AG20443 (cell line): ENCODE measurements around the gene RND3.
A peak's percentile ranks its signal among the peaks of the same experiment; 100 is the strongest.

Source experiments
- DNase-seq: peaks from one replicate; pipeline ENCODE4 v3.0.0; 2012; ENCODE audit warnings: low spot score, mixed read lengths

The RND3 gene

GRCh38 chr2:150476286-150476685 is 11.2 kb downstream of the RND3 start:
- DNase-seq: no peak

GRCh38 chr2:150475479-150476250 is 11.8 kb downstream of the RND3 start:
- no peak for DNase-seq

- no peak for DNase-seq
Observed at GRCh38 chr2:150474326-150475074, 13.0 kb downstream of the RND3 start.

- no peak for DNase-seq
Observed at GRCh38 chr2:150473767-150474166, 13.7 kb downstream of the RND3 start.

GRCh38 chr2:150472511-150472899 is 15.0 kb downstream of the RND3 start:
- peak; percentile 73 for DNase-seq

GRCh38 chr2:150471813-150472510 is 15.5 kb downstream of the RND3 start:
- no peak for DNase-seq

GRCh38 chr2:150470435-150470834 is 17.0 kb downstream of the RND3 start:
- no peak for DNase-seq

- DNase-seq: no peak
Observed at GRCh38 chr2:150469706-150470274, 17.7 kb downstream of the RND3 start.

- DNase-seq: no peak
Observed at GRCh38 chr2:150468350-150468960, 19.0 kb downstream of the RND3 start.

GRCh38 chr2:150467621-150467963 is 19.9 kb downstream of the RND3 start:
- no peak for DNase-seq

- peak; percentile 19 for DNase-seq
Observed at GRCh38 chr2:150466741-150467620, 20.5 kb downstream of the RND3 start.

GRCh38 chr2:150465703-150466569 is 21.5 kb downstream of the RND3 start:
- DNase-seq: no peak

GRCh38 chr2:150464986-150465385 is 22.5 kb downstream of the RND3 start:
- DNase-seq: no peak

GRCh38 chr2:150464270-150464669 is 23.2 kb downstream of the RND3 start:
- no peak for DNase-seq

GRCh38 chr2:150462770-150463169 is 24.7 kb downstream of the RND3 start:
- no peak for DNase-seq

- peak; percentile 68 for DNase-seq
Observed at GRCh38 chr2:150459281-150459680, 28.2 kb downstream of the RND3 start.

GRCh38 chr2:150450765-150451164 is 36.7 kb downstream of the RND3 start:
- DNase-seq: no peak

- DNase-seq: no peak
Observed at GRCh38 chr2:150449856-150450255, 37.6 kb downstream of the RND3 start.

- no peak for DNase-seq
Observed at GRCh38 chr2:150445398-150445797, 42.1 kb downstream of the RND3 start.

GRCh38 chr2:150442484-150442883 is 45.0 kb downstream of the RND3 start:
- DNase-seq: no peak
